ENCODE measurements around the gene GCHFR.

Gene GCHFR

GRCh38 chr15:40754883-40755811 is 8.7 kb upstream of the GCHFR start, which contains the start of gene RMDN3:
RMDN3 (minus strand) TSS chr15:40755254; CDS start chr15:40754783, 471 bp downstream.
- peak; percentile 98 for DNase-seq (ENCODE audit: low spot score)

GRCh38 chr15:40755812-40756208 is 8.1 kb upstream of the GCHFR start:
- DNase-seq (ENCODE audit: low spot score), result no peak

GRCh38 chr15:40756938-40757337 is 6.9 kb upstream of the GCHFR start:
- no peak for DNase-seq (ENCODE audit: low spot score)

GRCh38 chr15:40759961-40760360 is 3.9 kb upstream of the GCHFR start:
- no peak for DNase-seq (ENCODE audit: low spot score)

- DNase-seq (ENCODE audit: low spot score), result peak; percentile 47
Observed at GRCh38 chr15:40762919-40763800, 708 bp upstream of the GCHFR start.

GRCh38 chr15:40764629-40765103 is 798 bp downstream of the GCHFR start:
- no peak for DNase-seq (ENCODE audit: low spot score)

GRCh38 chr15:40766194-40766815 is 2.4 kb downstream of the GCHFR start:
- peak; percentile 28 for DNase-seq (ENCODE audit: low spot score)

- DNase-seq (ENCODE audit: low spot score), result no peak
Observed at GRCh38 chr15:40766906-40767837, 3.3 kb downstream of the GCHFR start.

GRCh38 chr15:40767838-40768500 is 4.1 kb downstream of the GCHFR start:
- DNase-seq (ENCODE audit: low spot score), result no peak

GRCh38 chr15:40768521-40769273 is 4.8 kb downstream of the GCHFR start:
- DNase-seq (ENCODE audit: low spot score), result no peak

GRCh38 chr15:40769274-40770146 is 5.6 kb downstream of the GCHFR start, which contains the start of gene C15orf62:
C15orf62 (plus strand) TSS chr15:40769980; CDS start chr15:40770496, 516 bp downstream.
- no peak for DNase-seq (ENCODE audit: low spot score)

GRCh38 chr15:40770147-40770721 is 6.4 kb downstream of the GCHFR start:
- DNase-seq (ENCODE audit: low spot score), result no peak

- DNase-seq (ENCODE audit: low spot score), result no peak
Observed at GRCh38 chr15:40771242-40771641, 7.4 kb downstream of the GCHFR start.

GRCh38 chr15:40772014-40772413 is 8.1 kb downstream of the GCHFR start:
- no peak for DNase-seq (ENCODE audit: low spot score)

- DNase-seq (ENCODE audit: low spot score), result no peak
Observed at GRCh38 chr15:40773496-40773895, 9.6 kb downstream of the GCHFR start.

- no peak for DNase-seq (ENCODE audit: low spot score)
Observed at GRCh38 chr15:40773902-40774301, 10.0 kb downstream of the GCHFR start.

- DNase-seq (ENCODE audit: low spot score), result no peak
Observed at GRCh38 chr15:40775007-40775406, 11.1 kb downstream of the GCHFR start.

Data from GM03348 (cell line).